Gastrocnemius medialis (tissue), 4 donors: ENCODE measurements around the gene ADAMTS2.

Experiments used
- POLR2A ChIP-seq, 2 donors: fragments of 450-650 bp; IDR thresholded peaks; one replicate each; pipeline ENCODE4 v1.6.1; 2017; ENCODE audit warnings: antibody characterized with exemption in 2 of 2, mild to moderate bottlenecking in 2 of 2, moderate library complexity in 2 of 2
- TF ChIP-seq, protein P1 (sequence below), 5 experiments: fragments of 450-650 bp in 3 of 5; fragments of 200-600 bp in 2 of 5; sonication (generic) in 2 of 5; IDR thresholded peaks in 4 of 5; conservative IDR thresholded peaks in 1 of 5; 1 replicate in 4 of 5; 2 replicates in 1 of 5; pipeline ENCODE4 v1.5.1; 2016 to 2019; ENCODE audit warnings: antibody characterized with exemption in 5 of 5, mild to moderate bottlenecking in 3 of 5, moderate library complexity in 3 of 5

- TF ChIP-seq, protein P1, sequence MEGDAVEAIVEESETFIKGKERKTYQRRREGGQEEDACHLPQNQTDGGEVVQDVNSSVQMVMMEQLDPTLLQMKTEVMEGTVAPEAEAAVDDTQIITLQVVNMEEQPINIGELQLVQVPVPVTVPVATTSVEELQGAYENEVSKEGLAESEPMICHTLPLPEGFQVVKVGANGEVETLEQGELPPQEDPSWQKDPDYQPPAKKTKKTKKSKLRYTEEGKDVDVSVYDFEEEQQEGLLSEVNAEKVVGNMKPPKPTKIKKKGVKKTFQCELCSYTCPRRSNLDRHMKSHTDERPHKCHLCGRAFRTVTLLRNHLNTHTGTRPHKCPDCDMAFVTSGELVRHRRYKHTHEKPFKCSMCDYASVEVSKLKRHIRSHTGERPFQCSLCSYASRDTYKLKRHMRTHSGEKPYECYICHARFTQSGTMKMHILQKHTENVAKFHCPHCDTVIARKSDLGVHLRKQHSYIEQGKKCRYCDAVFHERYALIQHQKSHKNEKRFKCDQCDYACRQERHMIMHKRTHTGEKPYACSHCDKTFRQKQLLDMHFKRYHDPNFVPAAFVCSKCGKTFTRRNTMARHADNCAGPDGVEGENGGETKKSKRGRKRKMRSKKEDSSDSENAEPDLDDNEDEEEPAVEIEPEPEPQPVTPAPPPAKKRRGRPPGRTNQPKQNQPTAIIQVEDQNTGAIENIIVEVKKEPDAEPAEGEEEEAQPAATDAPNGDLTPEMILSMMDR (IDR thresholded peaks at IDR 0.05 in 4 of 5, conservative IDR thresholded peaks at IDR 0.05 in 1 of 5) = no peak
- TF ChIP-seq POLR2A (IDR thresholded peaks at IDR 0.05) = no peak
These were observed 49.5 kb downstream of the ADAMTS2 start for GRCh38 chr5:179295778-179296149.
